HG02870 (cell line): Measurements from ENCODE around the gene SNX5.
A peak's percentile ranks its signal among the peaks of the same experiment; 100 is the strongest.

Experiments
- ATAC-seq: cut with Tn5 transposase; IDR thresholded peaks from one replicate; pipeline ENCODE4 v1.9.1; 2021; ENCODE audit warnings: mild to moderate bottlenecking, moderate library complexity; ENCODE audit not compliant: unreplicated experiment

SNX5 gene

DNA sequence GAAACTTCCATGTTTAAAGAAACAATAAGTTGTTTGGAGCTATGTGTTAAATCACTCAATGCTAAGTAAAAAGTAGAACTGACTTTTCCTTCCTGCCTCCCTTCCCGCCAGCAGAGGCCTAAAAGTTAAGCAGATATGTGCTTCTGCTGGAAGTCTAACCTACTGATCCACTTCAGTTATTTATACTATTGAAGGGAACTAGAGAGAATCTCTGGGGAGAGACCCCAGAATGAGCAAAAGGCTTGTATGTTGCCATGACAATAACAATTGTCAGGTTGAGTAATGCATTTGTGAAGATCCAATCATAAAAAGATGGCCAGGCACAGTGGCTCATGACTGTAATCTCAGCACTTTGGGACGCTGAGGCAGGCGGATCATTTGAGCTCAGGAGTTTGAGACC, 25.0 kb upstream of the SNX5 start:
- no peak for ATAC-seq

DNA sequence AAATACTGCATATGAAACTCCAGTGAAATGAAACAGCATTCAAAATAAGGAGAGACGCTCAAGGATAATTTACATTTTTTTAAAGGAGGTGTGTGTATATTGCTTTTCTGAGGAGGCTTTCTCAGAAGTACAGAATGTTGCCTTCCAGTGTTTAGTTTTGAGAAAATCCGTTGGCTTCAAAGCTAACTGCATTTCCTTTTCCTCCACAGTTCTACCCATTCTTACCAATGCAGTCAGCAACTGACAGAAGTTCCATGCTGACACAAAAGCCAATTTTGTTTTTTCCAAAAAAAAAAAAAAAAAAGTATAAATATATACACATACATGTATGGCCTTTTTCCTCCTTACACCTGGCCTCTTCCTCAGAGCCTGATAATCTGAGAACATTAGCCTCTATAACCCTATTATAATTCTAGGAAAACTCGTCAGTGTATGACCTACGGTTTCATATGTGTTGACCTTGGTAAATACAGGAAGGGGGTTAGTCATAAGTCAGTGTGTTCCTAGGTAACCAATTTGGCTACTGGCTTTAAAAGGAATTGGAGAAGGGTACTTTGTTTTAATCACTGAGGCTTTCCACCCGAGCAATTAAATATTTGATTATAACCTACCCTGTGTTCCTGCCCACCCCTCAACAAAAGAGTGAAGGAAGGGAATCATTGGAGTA, 24.4 kb upstream of the SNX5 start:
- ATAC-seq, result no peak

DNA sequence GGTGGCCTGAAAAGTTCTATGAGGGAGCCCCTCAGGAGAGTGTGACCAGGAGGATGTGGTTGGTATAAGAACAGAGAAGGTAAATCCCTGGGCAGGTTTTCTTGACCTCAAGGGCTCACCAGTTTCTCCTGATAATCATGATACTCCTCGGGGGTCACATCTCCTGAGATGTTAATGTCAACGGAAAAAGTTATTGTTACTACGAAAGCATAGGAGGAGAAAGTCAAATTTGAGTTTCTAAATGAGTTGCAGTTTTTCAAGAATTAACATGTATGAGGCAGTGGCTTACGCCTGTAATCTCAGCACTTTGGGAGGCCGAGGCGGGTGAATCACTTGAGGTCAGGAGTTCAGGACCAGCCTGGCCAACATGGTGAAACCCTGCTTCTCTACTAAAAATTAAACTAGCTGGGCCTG, 23.6 kb upstream of the SNX5 start:
- ATAC-seq, result peak; percentile 70

DNA sequence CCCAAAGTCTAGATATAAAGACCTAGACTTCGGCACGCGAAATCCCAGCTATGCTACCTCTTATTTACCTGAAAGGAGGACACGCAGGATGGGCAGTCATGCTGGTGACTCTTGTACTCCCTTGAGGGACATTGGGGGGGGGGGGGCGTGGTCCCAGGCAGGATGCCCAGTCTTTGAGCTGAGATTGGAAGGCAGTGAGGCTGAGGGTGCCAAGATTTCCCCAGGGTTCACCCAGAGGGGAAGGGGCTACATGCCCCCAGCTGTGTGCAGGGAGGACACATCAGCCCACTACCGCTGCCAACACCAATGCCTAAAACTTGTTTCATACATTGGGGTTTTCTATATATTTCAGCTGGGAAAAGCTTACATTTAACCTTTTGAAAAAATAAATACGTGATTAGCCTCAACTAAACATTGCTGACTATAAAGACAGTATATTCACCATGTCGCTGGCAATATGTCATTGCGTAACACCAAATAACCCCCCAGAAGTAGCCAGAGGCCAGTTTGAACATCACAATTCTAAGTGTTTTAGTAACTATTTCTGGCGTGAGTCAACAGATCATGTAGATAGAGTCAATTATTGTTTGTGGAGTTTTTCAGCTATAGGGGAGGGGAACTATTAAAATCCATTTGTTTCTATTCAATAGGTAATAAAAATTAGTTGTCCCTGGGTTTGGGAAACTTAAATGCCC, 21.8 kb upstream of the SNX5 start:
- ATAC-seq, result no peak

DNA sequence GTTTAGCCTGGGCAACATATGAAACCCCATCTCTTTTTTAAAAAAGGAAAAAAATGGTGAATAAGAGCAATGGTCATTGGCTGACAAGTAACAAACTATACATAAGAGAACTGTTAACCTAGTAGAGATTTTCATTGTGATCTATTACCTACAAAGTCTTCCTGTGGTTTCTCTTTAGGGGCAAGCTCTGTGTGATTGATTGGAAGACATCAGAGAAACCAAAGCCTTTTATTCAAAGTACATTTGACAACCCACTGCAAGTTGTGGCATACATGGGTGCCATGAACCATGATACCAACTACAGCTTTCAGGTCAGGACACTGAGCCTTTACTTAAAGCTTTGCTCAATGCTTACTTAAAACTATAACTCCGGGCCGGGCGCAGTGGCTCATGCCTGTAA, 19.4 kb upstream of the SNX5 start:
- ATAC-seq, result no peak

DNA sequence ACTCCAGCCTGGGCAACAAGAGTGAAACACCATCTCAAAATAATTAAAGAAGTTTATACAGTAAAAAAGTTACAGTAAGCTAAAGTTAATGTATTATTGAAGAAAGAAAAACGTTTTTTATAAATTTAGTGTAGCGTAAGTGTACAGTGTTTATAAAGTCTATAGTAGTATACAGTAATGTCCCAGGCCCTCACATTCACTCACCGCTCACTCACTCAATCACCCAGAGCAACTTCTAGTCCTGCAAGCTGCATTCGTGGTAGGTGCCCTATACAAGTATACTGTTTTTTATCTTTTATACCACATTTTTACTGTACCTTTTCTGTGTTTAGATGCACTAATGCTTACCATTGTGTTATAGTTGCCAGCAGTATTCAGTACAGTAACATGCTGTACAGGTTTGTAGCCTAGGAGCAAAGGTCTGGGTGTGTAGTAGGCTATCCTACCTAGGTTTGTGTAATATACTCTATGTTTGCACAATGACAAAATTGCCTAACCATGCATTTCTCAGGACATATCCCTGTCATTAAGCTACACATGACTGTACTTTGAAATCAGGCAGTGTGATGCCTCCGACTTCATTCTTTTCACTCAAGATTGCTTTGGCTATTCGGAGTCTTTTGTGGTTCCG, 16.9 kb upstream of the SNX5 start:
- ATAC-seq, result no peak

DNA sequence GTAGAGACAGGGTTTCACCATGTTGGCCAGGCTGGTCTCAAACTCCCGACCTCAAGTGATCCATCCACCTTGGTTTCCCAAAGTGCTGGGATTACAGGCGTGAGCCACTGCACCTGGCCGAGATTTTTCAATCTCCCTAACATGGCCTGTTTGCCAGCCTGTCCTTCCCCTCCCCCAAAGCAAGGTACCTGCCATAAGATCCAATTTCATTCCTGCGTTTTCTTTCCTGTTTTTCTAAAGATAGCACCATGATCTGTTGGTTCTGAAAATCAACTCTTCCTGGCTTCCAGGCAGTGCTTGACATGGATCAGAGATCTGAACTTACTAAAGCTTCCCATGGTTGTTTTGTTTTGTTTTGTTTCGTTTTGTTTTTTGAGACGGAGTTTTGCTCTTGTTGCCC, 7.7 kb upstream of the SNX5 start:
- ATAC-seq, result no peak

DNA sequence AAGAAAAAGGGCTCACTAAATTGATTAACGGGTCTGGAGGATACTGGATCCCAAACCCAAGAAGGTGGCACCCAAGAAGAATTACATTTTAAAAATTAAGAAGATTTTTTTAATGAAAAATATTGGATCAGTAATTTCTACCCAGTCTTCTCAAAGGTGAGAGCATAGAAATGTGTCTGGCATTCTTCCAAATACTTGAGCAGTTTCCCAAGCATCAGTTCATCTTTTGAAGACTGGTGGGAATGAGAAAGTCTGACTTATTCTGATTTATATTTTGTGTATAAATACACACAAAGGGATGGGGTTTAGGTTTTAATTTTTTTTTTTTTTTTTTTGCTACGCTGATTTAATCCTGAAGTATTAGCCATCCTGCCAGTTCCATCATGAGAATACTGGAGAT, 3.5 kb upstream of the SNX5 start:
- ATAC-seq, result no peak

DNA sequence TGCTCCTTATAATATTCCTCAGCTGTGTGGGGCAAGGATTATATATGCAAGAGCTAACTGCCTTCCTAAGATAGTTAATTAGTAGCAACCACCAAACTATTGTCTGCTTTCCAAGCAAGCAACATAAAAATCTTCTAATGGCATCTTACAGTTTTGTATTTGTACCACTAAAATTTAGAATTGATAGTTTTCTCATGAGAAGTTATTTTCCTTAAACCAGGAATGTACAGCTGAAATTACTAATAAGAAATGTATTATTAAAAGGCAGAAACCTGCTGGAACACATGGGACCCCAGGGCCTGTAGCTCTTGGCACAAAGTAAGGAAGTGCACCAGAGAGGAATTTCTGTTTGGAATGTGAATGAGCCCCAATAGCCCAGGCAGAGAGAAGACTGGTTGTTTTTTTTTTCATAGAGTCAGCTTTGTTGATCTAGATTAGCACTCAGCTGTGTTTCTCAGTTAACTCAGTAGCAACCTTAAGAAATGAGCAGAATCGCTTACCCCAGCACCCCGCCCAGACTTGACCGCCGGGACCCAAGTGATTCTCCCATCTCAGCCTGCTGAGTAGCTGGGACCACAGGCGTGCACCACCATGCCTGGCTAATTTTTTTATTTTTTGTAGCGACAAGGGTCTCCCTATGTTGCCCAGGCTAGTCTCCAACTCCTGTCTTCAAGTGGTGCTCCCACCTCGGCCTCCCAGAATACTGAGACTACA, 2.9 kb upstream of the SNX5 start:
- no peak for ATAC-seq

DNA sequence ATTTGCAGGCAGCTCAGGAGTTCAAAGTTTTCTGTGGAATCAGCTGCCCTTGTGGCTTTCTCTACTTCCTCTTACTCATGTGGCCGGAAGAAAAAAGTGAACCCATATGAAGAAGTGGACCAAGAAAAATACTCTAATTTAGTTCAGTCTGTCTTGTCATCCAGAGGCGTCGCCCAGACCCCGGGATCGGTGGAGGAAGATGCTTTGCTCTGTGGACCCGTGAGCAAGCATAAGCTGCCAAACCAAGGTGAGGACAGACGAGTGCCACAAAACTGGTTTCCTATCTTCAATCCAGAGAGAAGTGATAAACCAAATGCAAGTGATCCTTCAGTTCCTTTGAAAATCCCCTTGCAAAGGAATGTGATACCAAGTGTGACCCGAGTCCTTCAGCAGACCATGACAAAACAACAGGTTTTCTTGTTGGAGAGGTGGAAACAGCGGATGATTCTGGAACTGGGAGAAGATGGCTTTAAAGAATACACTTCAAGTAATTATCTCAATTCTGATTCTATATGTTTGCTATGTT, 1.4 kb upstream of the SNX5 start:
- no peak for ATAC-seq

DNA sequence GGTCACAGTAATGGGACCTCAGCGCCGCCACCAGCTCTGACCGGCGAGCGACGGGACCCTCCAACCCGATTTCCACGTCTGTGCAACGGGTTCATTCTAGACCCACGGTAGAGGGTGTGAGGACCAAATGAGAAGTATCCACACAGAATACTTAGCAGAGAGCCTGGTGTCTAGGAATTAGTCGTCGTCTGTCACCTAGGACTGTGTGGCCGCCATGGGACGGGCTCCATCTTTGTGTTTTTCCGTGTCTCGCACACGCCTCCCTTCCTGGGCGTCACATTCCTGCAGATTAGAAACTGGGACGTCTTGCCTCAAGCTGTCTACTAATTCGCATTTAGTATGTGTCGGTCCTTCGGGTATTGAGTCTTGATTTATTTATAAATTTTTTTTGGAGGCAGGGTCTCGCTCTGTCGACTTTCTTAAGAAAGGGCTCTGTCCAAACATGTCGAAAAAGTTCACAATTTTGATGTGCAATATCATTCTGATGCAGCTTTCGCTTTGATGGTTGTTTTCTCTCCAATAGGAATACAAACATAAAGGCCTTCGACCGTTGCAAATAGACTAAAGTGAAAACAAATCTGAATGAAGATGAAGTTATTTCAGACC, 787 bp upstream of the SNX5 start:
- ATAC-seq, result peak; percentile 4

DNA sequence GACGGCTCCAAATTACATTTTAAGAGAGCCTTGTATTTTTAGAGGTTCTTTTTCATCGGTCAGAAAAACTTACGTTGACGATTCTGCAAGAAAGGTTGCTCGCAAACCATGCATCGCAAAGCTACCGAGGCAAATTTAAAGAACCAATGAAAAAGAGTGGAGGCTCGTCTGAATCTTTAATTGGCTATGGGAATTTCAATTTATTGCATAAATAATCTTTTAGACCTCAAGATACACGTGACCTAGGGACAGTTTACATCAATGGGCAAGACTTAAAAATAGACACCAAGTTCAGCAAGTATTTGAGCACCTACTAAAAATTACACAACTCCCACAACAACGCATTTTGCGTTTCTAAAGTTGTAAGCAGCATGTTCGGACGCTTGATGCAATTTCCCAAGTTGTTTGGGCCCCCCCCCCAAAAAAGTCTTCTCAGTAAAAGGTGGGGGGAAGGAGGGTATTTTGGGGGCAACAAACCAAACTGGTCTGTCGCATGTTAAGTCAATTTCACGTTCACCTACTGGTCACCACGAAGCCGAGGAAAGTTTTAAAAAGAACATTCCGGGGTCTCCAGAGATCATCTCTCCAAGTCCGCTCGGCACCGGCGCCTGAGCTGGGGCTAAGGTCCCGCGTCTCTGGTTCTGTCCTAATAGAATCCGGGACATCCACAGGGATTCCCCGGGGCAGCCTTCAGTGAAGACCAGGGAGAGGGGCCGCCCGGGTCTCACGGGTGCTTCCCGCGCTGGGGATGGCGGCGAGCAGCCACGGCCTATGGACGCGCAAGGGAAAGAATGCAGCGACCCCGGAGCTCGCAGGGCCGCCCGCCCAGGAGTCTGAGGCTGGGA, 851 bp downstream of the SNX5 start:
- ATAC-seq, result no peak

DNA sequence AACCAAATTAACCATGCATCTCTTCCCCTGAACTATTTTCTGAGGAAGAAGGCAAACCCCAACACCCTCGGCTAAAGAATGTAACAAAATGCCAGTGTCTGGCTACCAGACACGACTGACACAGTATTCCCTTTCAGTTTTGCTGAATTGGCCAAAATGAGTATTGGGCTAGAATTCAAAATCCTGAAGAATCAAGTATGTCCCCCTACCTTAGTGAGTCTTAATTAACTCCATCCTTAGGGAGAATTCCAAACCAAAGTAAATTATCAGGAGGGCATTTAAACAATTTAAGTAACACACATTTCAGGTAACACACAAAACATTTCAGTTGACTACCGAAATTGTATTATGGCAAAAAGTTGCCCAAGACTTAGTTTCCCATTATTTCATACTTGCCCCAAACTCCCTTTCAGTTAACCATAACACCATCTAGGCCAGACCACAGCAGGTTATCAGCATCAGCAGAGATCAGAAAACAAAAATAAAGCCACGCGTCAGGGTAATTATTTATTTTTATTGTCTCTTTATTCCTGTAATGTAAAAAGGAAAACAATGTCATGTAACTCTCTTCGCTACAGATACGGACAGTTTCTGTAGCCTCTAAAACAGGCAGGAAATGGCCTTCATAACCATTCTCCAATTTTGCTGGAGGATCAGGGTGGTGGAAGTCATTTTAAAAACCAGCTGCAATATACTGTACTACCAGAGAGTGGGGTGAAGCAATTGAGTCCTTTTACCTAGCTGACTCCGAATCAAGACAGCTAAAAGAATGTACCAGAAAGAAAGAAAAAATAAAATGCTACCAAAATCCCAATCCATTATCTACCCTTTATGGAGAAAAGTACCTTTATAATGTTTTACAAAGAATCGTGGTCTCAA, 1.9 kb downstream of the SNX5 start:
- no peak for ATAC-seq

DNA sequence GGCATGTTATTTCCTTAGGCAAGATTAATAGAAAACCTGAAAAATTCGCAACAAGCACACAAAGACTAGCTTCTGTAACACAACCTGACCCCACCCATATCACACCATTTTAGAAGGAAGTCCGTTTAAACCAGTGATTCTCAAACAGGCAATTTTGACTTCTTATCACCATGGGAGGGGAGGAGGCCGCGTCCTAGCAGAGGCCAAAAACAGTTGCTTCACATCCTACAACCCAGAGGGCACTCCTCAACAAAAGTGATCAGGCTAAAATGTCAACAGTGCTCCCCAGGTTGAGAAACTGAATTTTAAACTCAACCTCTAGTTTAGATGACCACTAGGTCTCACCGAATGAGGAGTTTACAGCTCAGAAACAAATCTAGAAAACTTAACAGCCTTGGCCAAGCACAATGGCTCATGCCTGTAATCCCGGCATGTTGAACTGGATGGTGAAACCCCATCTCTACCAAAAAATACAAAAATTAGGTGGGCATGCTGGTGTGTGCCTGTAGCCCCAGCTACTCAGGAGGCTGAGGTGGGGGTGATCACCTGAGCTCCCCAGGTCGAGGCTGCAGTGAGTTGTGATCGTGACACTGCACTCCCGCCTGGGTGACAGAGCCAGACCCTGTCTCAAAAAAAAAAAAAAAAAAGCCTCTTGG, 3.4 kb downstream of the SNX5 start:
- no peak for ATAC-seq

DNA sequence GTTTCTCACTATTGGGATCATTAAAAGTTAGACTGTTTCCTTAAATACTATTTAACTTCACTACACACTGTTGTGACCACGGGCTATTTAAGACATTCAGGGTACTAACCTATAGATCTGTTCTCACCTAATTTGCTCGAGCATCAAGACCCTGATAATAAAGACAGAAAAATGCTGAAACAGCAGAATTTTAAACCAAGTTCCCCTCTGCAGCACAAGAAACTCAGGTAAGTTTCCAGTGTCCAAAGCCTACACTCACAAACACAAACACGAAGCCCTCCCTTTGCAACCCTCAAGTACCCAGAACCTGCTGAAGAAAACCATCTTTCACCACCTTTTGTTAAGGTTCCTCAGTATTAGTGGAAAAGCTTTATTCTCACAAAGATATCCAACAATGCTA, 4.0 kb downstream of the SNX5 start:
- ATAC-seq, result no peak

DNA sequence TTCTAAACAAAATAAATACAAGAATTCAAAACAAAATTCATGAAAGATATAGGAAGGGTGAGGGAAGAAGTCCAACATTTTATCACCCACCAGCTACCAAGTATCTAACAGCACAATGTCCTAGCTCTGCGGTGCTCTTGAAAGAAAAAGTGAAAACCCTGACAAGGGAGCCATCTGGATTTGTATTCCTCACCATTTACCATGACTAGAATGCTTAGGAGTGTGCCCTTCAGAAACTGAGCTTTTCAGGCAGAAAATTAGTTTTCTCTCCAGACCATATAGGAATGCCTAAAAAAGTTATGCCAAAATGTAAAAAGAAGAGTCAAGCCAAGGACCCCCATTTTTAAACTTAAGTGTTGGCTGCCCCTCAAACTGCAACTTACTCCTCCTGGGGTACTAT, 4.5 kb downstream of the SNX5 start:
- no peak for ATAC-seq

DNA sequence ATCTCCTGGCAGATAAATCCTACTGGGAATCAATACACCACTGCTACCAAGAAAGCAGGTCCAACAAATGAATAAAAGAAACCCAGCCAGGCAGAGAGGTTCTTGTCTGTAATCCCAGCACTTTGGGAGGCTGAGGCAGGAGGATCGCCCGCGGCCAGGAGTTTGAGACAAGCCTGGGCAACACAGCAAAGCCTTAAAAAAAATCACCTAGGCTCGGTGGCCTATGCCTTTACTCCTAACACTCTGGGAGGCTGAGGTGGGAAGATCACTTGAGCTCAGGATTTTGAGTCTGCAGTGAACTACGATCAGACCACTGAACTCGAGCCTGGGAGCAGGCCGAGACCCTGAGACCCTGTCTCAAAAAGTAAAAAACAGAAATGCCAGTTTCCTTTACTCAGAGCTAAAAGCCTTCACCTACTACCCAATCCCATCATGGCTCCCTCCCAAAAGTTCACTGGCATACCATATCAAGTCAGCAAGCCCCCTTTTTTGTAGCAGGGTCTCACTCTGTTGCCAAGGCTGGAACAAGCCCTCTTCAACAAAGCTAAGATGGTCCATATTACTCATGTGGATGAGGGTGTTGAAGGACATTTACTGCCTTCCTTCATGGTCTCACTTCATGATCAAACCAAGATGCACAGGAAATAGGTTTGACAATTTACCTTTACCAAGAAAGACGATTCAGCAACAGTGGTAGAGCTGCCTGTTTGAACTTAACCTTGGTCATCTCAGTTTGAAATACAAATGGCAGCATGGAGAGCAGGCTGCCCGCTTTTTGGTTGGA, 5.3 kb downstream of the SNX5 start:
- no peak for ATAC-seq

DNA sequence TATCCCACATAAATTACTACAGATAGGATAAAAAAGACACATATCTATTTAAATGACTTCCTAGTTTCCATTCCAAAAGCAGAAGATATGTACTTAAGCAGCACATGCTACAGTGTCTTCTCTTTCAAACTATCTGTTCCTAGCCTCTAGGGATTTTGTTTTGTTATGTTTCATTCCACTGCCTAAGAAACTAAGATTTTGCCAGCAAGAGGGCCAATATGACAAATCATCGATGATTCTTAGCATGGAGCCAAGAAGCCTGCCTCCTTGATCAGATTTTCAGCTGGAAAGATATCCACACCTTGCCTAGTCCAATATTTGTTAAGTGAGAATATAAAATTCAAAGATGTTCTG, 7.0 kb downstream of the SNX5 start:
- no peak for ATAC-seq
